ENCODE measurements around the gene ARHGEF33.

ARHGEF33 gene

GRCh38 chr2:39023649-39024048 lies 134.0 kb downstream of the ARHGEF33 start:
- no peak for DNase-seq

GRCh38 chr2:39024833-39025232 lies 135.2 kb downstream of the ARHGEF33 start:
- DNase-seq: no peak

Data from activated CD4-positive, alpha-beta T cell treated with anti-CD3 and anti-CD28 coated beads, Interleukin-2, amount 50 U/mL, for 4 hours (primary cell).